ENCODE measurements around the gene MED19.
A peak's percentile ranks its signal among the peaks of the same experiment; 100 is the strongest.
"Not testable (repeated sequence)": the region's sequence is repeated elsewhere in the genome, so short reads cannot be mapped to it uniquely, and the experiment has no call there.

The MED19 gene

DNA sequence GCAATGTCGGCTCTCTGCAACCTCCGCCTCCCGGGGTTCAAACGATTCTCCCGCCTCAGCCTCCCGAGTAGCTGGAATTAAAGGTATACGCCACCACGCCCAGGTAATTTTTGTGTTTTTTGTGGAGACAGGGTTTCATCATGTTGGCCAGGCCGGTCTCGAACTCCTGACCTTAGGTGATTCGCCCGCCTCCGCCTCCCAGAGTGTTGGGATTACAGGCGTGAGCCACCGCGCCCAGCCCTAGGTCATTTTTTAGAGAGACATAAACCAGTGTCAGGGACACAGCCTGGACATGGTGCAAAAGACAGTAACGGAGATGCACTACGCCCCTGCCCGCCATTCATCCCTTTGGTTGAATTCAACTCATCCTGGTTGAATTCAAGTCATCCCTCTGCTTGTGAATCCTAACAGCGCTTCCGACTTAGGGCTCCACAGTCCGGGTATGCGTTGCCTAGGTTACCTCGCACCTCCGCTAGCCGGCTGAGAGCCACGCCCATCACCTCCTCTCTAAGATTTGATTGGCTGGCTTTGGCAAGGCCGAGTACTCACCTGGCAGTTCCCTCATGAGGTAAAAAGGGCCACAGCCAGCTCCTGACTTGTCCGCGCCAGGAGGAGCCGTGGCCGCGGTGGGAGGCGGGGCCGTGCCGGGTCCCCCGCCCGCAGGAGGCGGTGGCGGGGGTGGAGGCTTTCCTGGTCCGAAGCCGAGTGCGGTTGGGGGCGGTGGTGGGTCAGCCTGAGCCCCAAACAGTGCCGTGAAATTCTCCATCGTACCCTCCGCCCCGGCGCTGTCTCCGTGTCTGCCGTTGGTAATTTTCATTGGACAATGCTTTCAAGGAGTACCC is at the start of gene MED19:
MED19 (minus strand) TSS at position 802 of the 842 bp plus-strand sequence; CDS start at position 766, 36 bp downstream.
- DNase-seq, result peak; percentile 83 to 84

DNA sequence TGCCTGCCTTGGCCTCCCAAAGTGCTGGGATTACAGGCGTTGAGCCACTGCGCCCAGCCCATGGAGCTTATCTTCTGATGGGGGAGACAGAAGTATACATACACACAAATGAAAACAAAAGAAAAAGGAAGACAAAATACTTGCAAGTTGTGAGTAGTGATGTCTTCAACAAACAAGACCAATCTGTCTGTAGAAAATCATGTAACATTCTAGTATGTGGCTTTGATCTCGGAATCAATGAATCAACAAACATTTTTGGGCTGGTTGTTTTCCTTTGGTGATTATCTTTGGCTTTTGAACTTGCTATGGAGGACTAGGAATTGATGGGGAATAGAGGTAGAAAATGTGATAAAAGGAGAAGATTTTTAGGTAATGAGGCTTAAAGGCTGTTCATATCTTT is 46.2 kb upstream of the MED19 start:
- DNase-seq, result no peak

DNA sequence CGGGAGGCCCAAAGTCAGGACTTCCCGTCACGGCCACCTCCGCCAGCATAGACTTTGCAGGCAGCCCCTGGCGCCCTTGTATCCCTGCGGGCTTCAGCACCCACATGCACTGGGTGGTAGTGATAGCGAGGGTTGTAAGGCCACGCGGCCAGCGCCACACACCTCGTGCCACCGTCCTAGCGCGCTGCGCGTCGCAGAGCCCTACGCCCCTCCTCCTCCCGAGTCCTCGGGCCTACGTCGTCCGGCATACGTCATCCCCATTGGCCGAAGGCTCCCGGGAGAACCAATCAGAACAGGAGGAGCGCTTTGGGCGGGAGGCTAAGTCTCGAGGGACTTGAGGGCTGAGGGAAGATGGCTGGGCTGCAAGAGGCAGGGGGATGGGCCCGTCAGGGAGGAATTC is 40.9 kb upstream of the MED19 start:
- no peak for DNase-seq

DNA sequence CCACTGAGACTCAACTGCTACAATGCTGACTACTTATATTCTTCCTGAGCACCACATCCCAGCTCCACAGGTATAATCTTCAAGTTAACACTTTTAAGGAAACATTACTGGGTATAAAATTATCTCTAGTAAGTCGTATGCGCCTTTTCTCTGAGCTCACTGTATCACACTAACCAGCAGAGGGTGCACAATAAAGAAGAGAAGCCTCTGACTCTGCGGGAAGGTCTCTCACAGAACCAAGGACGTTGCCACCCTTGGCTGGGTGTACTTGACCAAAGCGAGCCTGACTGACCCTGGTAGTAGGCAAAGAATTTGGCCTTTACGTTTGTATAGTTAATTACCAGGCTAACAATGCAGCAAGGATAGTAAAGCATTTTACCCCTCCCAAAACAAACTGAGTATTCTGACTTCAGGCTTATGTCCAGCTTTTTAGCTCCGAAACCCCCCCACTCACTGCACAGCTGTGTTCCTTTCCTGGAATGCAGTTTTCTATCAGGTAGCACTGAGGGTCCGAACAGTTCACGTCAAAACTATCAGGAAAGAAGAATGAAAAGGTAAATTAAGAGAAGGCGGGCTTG is 39.8 kb upstream of the MED19 start, which contains the start of gene BTBD18:
BTBD18 (minus strand) TSS at position 144 of the 578 bp plus-strand sequence. CDS start 631 bp downstream, outside the sequence.
- no peak for DNase-seq

DNA sequence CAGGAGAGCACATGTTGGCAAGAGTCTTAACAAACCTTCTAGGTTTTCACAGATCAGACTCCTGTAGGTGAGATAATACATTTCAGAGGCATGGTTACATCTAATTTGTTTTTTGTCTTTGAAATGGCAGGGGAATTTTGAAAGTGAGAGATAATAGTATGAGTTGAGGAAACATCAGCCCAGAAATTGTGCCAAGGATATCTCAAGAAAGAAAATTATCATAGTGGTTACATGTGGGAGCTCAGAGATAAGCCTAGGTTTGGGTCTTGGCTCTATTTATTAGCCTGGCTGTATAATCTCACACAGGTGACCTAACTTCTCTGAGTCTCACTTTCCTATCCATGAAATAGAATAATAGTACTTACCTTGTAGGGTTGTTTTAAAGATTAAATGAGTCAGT is 39.2 kb upstream of the MED19 start:
- no peak for DNase-seq

DNA sequence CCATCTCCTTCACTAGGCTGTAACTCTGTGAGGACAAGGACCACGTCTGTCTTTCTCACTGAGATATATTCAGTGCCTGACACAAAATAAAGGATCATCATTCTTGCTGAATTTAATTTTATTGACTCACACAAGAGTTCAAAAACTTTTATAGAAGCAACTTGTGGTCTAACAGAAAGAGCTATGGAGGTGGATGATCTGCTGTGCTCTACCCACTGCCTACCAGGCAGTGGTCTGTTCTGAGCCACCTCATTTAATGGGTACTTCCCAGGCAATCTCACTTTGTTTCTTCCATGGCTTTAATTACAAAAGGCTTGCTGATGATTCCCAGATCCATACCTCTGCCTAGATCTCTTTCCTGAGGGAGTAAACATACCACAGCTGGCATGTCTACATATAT is 34.9 kb upstream of the MED19 start:
- DNase-seq, result no peak

- no peak for DNase-seq
Measured at GRCh38 chr11:57745206-57745605, 33.2 kb upstream of the MED19 start.

DNA sequence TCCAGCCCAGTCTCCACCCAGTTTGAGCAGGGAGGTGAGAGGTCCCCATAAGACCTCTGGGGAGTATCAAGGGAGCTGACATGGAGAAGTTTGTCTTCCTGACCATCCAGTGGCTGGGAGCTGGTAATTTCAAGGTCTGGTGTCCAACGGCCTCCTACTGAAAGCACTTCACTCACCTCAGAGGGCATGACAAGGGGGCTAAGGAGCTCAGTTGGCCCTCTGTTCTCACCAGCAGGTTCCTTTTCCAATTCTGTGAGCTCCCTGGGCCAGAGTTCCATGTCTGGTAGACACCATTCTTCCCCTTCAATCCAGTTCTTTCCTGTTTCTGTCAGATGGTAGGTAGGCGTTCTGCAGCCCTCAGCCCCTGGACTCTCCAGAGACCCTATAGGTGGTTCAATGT is 32.3 kb upstream of the MED19 start:
- no peak for DNase-seq

- DNase-seq, result no peak
Measured at GRCh38 chr11:57742087-57742452, 30.1 kb upstream of the MED19 start.

DNA sequence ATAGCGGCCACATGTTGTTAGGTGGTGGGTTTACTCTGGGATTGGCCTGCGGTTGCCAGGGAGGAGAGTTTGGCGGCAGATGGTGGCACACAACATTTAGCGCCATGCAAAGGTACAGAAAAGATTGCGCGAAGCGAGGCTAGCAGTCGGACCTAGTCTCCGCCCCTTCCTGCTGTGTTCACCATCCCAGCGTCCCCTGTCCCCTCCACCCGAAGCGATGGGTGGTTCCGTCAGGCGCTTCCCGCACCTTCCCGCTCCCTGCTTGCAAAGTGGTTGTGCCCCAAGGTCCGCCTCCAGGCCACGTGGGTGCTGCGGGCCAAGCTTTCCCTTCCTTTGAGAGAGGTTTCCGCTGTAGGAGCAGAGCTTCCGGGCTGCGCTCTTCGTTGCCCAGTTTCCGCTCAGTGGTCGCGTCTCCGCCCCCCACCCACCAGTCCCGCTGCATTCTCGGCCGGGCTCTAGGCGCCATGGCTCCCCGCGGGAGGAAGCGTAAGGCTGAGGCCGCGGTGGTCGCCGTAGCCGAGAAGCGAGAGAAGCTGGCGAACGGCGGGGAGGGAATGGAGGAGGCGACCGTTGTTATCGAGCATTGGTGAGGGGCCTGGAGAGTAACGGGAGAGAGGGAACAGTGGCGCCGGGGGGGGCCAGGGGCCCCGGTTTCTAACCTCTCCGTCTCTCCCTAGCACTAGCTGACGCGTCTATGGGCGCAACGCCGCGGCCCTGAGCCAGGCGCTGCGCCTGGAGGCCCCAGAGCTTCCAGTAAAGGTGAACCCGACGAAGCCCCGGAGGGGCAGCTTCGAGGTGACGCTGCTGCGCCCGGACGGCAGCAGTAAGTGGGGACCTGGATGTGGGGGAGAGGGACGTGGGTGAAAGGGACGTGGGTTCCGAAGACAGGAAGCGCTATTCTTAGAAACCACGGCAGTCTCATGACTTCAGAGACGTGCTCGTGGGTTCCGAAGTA is 29.4 kb upstream of the MED19 start, which contains the start of gene SELENOH:
SELENOH (plus strand) TSS at position 360 of the 955 bp plus-strand sequence; CDS start at position 465, 105 bp downstream.
- DNase-seq, result peak; percentile 98

DNA sequence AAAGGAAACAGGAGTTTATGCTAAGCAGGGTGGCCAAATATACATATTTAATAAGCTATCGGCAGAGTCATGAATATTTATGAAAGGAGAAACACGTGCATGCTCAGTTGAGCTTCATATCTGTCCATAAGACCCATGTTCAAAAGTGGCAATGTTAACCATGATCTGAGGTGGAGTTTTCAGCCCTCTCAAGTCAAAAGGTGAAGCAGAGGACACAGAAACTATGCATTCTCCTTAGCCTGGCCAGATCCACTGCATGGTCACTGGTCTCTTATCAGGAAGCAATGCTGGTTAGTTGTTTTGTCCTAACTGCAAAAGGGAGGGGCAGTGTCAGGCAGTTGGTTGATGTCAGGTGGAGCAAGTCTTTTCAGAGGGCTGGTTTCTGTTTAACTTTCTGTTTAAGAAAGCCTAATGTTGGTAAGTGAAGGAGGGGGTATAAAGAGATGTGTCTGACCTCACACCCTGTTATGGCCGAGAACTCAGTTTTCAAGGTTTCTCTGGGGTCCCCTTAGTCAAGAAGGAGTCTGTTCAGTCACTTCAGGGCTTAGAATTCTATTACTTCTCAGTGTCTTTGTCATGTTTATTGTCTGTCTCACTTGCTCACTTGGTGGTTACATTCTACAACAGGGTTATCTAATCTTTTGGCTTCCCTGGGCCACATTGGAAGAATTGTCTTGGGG is 23.7 kb upstream of the MED19 start:
- no peak for DNase-seq

GRCh38 chr11:57732661-57733060 is 20.6 kb upstream of the MED19 start:
- DNase-seq, result no peak

DNA sequence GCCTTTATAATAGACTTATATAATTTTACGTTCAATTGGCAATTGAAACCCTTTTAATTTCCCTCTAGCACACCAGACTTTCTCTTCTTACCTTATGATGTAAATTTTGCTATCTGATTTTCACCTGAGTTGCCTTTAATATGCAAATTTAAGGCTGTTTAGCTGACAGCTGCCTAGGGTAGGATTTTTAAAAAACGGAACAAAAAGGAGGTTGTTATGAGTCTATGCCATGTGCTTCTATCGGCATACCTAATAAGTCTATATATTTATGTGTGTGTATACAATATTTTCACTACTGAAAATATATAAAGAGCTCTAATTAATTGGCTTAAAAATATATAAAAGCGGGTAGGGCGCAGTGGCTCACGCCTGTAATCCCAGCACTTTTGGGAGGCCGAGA is 17.5 kb upstream of the MED19 start:
- no peak for DNase-seq

DNA sequence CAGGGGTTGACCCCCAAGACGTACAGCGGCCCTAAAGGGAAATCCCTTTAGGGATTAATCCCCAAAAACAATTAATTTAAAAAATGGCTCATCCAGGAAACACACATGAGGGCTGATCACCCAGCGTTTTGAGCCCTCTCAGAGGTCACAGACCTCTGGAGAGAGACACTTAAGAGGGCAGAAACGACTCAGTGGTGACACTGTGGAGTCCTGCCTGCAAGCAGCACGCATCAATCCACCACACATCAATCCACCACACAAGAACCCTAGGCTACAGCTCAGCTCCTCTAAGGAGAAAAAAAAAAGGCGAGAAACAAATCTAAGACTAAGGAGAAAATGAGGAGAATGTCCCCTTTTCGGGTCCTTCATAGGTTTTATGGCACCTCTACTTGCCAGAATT is 16.8 kb upstream of the MED19 start:
- DNase-seq, result no peak

GRCh38 chr11:57727185-57727584 is 15.2 kb upstream of the MED19 start:
- DNase-seq, result no peak

DNA sequence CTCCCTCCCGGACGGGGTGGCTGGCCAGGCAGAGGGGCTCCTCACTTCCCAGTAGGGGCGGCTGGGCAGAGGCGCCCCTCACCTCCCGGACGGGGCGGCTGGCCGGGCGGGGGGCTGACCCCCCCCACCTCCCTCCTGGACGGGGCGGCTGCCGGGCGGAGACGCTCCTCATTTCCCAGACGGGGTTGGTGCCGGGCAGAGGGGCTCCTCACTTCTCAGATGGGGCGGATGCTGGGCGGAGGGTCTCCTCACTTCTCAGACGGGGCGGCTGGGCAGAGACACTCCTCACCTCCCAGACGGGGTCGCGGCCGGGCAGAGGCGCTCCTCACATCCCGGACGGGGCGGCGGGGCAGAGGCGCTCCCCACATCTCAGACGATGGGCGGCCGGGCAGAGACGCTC is 4.7 kb upstream of the MED19 start:
- DNase-seq, result not testable (repeated sequence)

DNA sequence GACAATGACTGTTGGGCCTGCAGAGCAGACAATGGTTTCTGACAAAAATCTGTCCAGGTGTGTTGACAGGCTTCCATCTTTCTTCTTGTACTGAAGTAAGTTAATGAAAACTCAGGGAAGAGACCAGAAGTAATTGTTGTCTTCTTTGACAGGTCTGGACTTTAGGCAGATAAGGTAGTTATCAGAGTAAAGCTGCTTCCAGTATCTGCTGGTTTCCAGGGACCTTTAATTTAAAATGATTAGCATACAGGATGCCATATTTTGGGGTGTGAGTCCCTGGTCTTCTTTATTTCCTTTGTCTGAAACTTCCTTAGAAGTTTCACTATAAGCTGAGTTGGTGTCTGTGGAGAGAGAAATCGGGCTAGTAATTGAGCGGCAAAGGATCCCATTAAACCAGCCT is 1.8 kb upstream of the MED19 start:
- DNase-seq, result no peak

DNA sequence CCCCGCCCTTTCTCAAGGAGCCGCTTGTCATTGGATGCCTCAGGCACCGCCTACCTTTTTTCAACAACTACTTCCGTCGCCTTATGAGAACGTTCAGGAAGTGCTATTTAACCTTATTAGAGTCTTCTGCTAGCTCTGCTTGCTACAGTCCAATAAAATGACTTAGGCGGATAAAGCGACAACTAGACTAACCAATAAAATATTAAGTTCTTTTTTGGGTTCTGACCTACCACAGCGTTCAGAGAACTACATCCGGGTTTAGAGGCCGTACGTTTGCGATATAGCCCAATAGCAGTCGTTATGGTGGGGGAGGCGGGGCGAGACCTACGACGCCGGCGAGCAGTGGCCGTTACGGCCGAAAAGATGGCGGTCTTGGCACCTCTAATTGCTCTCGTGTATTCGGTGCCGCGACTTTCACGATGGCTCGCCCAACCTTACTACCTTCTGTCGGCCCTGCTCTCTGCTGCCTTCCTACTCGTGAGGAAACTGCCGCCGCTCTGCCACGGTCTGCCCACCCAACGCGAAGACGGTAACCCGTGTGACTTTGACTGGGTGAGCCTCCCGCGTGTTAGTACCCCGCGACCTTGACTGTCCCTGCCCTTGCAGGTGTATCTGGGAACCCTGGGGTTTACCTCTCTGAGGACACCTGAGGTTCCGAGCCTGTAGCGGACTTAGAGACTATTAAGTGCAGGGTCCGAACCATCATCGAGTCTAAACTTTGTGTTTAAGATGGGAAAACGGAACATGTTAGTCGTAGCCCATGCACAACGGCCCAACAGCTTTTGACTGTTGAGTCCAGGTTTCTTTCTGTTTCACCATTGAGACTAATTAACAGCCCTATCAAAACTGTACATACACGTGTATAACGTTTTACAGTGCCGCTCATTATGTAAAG is 488 bp upstream of the MED19 start, which contains the start of gene TMX2:
TMX2 (plus strand) TSS at position 338 of the 895 bp plus-strand sequence; CDS start at position 364, 26 bp downstream.
- peak; percentile 90 to 92 for DNase-seq

- DNase-seq, result no peak
Measured at GRCh38 chr11:57709802-57710367, 2.1 kb downstream of the MED19 start.

DNA sequence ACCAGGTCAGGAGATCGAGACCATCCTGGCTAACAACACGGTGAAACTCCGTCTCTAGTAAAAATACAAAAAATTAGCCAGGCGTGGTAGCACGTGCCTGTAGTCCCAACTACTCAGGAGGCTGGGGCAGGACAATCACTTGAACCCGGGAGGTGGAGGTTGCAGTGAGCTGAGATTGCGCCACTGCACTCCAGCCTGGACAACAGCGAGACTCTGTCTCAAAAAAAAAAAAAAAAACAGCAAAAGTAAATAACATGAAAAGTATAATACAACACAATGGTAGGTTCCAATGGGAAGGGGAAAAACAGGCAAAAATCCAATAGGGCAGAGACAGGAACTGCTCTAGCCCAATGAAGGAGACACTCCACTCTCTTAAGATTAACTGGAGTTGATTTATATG is 6.6 kb downstream of the MED19 start:
- DNase-seq, result not testable (repeated sequence)

- no peak for DNase-seq
Measured at GRCh38 chr11:57704932-57705331, 7.1 kb downstream of the MED19 start.

All from activated T-cell treated with anti-CD3 and anti-CD28 coated beads, Interleukin-2, amount 50 U/mL, for 48 hours (primary cell).